Peyer's patch (tissue), 4 donors: Measurements from ENCODE around the gene B4GALT1.

Experiments used
- CTCF ChIP-seq, 6 experiments: fragments of 450-650 bp in 4 of 6; fragments of 200-600 bp in 2 of 6; sonication (generic) in 1 of 6; IDR thresholded peaks; one replicate each; pipeline ENCODE4 v1.5.1; 2017 to 2019; ENCODE audit warnings: antibody characterized with exemption in 6 of 6, mild to moderate bottlenecking in 3 of 6, moderate library complexity in 1 of 6
- POLR2A ChIP-seq, 2 donors: fragments of 450-650 bp; IDR thresholded peaks; one replicate each; pipeline ENCODE4 v1.5.1; 2017; ENCODE audit warnings: antibody characterized with exemption in 2 of 2, mild to moderate bottlenecking in 2 of 2, moderate library complexity in 2 of 2

- no peak for TF ChIP-seq CTCF (IDR thresholded peaks at IDR 0.05)
- TF ChIP-seq POLR2A (IDR thresholded peaks at IDR 0.05): no peak
These were observed 881 bp upstream of the B4GALT1 start for GRCh38 chr9:33167972-33168461.
